Occipital lobe (tissue), 2 donors: ENCODE measurements around the gene PTPRT. TPM values are rescaled to one million over a fixed set of nuclear protein-coding genes. Genes with fewer than 3 reads are reported as not detected.

Experiments used
- DNase-seq: peaks from one replicate; lab custom pipeline; 2025; lab: John Stamatoyannopoulos, UW
- total RNA-seq: library from RNA; depleted of rRNA; stranded (reverse); fragments of >200 nt; gene quantifications from one replicate; pipeline ENCODE4 v1.2.3, GENCODE V29; 2014

PTPRT gene
- total RNA-seq, 1 donor from 2014 or later = 17.8 TPM

- no peak for DNase-seq
These were observed 547.8 kb downstream of the PTPRT start for GRCh38 chr20:42641886-42642285.

GRCh38 chr20:42639140-42639539 is 550.6 kb downstream of the PTPRT start:
- DNase-seq = no peak

DNA sequence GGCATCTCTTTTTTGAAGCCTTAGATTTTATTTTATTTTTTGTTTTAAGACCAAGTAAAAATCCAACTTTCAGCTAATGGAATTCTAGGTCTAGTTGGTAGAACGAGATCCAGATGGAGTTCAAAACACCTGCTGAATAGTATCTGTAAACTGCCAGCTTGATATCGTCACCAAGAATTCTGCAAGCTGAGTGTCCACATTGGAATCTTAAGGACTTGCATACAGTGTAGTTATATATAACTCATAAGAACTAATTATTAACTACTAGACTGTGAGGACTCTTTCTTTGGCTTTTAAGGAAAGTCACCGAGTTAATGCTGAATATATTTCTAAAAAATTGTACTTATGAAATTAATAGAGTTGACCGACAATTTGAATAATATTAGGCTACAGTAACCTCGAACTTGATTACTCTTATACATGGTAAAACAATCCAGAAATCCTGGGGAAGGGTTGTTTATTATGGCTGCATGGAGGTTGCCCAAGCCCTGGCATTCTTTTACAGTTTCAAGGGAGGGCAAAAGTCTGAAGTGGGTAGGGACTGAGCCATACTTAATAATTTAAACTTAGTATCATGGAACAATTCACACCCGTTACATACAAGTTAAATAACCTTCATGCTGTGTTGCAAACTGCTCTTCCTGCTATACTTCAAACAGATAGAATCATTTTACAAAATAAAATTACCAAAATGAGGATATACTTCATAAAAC is 553.9 kb downstream of the PTPRT start:
- DNase-seq = no peak

- DNase-seq = no peak
These were observed 555.5 kb downstream of the PTPRT start for GRCh38 chr20:42634156-42634555.

GRCh38 chr20:42628683-42629082 is 561.0 kb downstream of the PTPRT start:
- no peak for DNase-seq

DNA sequence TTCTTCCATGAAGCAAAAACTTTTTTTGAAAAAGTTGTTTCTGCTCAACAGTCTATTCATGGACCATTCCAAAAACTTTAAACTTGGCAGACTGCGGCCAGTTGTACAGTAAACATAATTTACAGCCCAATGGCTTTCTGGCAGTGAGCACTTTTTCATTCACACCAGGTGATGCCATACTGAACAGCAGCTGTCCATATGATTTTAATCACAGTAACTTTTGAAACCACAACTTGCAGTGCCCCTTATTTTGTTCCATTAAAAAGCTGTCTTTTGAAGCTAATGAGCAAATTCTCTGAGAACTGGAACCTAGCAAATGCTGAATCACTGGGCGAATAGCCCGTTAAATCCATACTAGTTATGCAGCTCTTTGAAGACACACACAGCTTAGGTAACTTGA is 576.6 kb downstream of the PTPRT start:
- DNase-seq = no peak

- DNase-seq = no peak
These were observed 577.5 kb downstream of the PTPRT start for GRCh38 chr20:42611889-42612837.

- no peak for DNase-seq
These were observed 578.3 kb downstream of the PTPRT start for GRCh38 chr20:42611423-42611822.

DNA sequence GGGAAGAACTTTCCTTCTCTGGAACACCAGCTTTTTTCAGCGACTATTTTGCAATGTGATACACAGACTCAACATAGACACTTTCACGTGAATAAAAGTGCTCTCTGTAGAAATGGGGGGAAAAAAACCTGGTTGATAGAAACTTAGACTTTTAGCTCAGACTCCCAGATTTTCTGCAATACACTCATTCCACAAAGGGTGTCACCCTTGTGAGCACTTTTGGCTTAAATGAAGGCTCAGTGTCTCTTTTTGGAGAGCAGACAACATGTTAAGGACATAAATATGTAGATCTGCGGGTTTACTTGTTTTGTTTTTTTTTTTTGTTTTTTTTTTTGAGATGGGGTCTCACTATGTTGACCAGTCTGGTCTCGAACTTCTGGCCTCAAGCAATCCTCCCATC is 579.6 kb downstream of the PTPRT start:
- DNase-seq = no peak

DNA sequence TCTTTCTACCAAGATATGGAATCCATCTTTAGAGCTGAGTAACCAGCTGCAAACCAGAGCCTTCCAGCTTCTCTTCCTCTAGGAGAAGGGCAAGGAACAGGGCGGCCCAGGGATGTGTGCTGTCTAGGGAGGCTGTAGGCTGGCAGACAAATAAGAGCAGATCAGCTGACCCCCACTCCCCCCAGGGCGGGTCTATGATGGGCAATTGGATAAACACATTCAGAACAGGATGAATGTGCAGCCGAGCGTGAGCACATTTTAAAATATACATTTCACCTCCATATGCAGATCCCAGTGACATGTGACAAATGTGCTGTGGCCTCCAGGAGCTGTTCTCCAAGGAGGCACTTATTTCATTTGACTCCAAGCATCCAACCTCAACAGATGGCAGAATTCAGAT is 580.1 kb downstream of the PTPRT start:
- DNase-seq = no peak

DNA sequence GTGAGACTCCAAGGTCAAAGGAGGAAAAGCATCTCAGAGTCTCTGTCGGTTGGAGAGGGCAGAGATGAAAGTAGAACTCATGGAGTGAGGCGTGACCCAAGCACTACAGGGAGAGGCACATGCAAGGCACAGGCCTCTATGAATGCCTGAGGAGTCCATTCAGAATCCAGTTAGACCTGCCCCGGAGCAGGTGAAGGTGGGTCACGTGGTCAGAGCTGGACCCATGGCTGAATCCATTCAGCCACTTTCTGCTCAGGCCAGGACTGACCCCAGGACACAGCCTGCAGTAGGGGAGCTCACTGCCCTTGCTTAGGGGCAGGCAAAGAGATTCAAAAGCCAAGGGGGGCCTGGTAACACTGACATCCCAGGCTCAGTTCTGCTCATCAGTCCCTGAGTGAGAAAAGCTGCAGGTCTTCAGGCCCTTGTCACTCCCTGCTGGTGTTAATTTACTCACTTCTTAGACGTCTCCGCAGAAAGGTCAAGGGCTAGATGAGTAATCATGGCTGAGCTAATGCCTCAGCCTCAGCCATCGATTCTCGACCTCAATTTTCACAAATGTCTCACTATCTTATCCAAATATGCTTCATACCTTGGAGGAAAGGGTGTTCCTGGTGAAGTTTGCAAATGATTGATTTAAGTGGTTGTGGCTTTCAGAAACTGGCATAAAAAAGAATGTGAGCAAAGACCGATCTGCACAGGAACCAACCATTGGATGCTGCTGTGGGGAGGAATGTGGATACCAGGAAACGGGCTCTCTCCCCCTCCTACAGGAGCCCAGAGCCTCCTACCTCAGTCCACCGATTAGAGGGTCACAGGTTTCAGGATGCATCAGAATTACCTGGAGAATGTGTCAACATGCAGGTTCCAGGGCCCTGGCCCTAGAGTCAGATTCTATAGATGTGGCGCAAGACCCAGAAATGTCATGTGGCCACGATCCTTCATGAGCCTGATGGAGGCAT is 584.4 kb downstream of the PTPRT start:
- no peak for DNase-seq

DNA sequence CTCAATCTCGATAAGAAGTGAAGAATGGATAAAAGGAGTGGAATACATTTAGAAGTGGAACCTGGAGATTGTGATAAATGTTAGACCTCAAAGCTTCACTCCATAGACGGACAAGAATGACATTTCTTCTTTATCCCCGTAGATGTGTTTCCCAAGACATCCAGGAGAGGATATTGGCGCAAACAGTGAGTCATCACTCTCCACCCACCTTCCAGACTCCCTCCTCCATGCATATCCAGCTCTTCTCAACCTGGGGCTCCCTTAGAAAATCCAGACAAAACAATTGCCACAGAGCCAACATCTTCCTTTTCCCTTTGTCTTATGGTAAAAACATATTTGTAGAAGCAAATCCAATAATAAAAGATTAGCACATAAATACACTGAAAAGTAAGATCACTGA is 586.1 kb downstream of the PTPRT start:
- DNase-seq = no peak

DNA sequence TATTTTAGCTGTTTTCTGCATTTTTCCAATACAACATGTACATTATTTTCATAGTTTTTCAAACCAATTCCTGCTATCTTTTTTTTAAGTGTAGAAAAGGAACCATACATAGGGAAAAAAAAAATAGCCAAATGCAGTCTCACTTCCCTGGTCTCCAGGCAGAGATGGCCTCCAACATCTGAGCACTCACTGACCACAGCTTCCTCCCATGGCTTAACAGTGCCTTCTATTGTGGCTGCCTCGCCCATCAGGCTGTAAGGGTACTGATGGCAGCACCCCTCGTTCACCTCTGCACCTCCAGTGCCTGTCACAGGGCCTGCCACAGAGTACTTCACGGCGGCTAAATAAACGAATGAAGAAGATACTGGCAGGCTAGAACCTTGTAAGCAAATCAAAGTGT is 591.1 kb downstream of the PTPRT start:
- DNase-seq = no peak

- no peak for DNase-seq
These were observed 594.1 kb downstream of the PTPRT start for GRCh38 chr20:42595625-42596024.

DNA sequence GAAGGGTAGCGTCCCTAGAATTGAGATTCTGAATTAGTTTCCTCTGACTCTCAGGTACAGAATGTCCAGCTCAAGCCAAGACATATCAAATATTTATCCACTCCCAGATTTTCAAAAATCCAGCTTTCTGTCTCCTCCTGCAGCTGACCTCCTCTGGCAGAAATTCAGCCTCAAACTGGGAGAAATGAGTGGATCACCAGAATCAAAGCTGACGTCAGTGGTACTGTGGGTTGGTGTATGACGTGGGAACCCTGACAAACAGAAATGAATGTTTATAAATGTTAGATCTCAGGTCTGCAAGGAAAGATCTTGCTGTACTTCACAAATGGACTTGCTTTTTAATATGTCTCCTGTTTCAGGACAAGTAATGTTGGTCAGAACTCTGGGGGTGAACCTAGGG is 595.0 kb downstream of the PTPRT start:
- no peak for DNase-seq

DNA sequence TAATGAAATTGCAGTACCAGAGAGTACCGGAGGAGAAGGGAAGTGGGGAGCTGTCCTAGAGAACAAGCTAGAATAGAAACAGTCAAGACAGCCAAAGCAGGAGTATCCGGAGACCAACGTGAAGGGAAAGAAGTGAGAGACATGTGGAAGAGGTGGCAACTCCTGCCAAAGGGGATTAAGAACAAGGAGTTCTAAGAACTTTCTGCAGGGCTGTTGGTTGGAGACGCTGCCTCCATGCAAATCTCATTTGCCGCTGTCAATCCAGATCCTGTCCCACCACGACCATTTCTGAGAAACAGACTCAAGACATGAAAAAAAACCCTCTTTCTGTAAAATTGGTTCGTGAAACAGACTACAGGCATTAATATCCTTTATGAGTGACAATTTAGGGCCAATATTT is 595.7 kb downstream of the PTPRT start:
- no peak for DNase-seq

DNA sequence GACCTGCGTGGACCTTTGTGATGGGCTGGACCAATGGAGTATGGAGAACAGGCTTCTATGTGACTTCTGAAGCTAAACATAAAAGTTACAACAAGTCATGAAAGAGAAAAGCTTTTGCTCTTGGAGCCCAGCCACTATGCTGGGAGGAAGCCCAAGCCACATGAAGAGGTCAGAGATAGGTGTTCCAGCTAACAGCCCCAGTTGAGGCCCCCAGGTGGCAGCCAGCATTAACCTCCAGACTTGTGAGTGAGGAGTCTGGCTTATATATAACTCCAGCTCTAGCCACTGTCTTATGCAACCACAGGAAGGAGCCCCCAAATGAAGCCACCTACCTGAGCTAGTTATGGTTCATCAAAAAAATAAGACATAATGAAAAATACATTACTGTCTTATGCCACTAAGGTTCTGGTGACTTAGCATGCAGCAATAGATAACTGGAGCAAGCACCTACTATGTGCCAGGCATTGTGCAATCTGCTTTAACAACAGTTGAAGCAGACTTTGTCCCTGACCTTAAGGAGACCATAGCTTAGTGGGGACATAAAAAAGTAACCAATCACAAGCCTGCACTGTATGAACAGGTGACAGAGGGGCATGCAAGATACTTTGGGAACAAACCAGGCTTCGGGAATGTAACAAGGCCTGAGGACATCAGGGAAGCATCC is 599.6 kb downstream of the PTPRT start:
- DNase-seq = no peak

DNA sequence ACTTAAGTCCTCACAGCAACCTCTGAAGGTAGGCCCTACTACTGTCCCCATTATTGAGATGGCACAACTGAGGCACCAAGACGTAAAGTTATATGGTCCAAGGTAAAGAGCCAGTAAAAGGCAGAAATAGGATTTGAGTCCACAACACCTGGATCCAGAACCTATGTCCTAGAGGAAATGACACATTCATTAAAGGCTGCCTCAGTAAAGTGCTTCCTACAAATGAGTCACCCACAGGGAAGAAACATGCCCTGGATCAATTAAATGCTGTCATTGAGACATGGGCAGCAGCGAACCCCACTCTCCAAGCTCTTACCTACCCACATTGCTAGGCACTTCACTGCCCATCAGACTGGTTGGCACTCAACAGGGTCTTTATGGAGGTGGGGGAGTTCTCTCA is 600.9 kb downstream of the PTPRT start:
- no peak for DNase-seq

GRCh38 chr20:42587427-42587826 is 602.3 kb downstream of the PTPRT start:
- DNase-seq = no peak

- DNase-seq = no peak
These were observed 608.4 kb downstream of the PTPRT start for GRCh38 chr20:42581311-42581710.

GRCh38 chr20:42576167-42576566 is 613.5 kb downstream of the PTPRT start:
- DNase-seq = no peak
